ENCODE data around the gene OR8B3.

DNA sequence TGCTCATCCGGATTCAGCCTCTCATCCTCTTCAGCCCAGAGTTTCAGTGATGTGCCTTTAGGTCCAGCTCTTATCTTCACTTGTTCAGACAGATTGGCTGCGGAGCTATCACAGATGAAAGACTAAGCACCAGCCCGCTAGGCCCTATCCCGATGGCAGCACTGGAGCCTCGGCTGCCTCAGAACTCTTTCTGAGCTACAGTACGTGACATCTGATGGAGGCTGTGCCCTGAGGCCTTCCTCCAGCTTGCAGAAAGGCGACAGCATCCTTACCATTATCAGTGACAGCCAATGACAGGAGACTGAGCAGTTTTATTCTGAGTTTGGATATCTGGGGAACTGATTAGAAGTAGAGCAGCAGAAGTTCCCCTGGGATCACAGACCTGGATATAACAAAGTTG is 42.7 kb upstream of the OR8B3 start:
- TF ChIP-seq, protein P1, sequence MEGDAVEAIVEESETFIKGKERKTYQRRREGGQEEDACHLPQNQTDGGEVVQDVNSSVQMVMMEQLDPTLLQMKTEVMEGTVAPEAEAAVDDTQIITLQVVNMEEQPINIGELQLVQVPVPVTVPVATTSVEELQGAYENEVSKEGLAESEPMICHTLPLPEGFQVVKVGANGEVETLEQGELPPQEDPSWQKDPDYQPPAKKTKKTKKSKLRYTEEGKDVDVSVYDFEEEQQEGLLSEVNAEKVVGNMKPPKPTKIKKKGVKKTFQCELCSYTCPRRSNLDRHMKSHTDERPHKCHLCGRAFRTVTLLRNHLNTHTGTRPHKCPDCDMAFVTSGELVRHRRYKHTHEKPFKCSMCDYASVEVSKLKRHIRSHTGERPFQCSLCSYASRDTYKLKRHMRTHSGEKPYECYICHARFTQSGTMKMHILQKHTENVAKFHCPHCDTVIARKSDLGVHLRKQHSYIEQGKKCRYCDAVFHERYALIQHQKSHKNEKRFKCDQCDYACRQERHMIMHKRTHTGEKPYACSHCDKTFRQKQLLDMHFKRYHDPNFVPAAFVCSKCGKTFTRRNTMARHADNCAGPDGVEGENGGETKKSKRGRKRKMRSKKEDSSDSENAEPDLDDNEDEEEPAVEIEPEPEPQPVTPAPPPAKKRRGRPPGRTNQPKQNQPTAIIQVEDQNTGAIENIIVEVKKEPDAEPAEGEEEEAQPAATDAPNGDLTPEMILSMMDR (conservative IDR thresholded peaks at IDR 0.05; ENCODE audit: low read depth in 2 of 2), result no peak
- TF ChIP-seq EZH2 (IDR thresholded peaks at IDR 0.05; ENCODE audit: low read depth, unreplicated experiment), result no peak

Measured in GM23338 (cell line).